Ectodermal cell (in vitro differentiated cells): ENCODE results near the gene TSPAN8.
"Not testable (repeated sequence)": the region's sequence is repeated elsewhere in the genome, so short reads cannot be mapped to it uniquely, and the experiment has no call there.

Source experiments
- H3K27ac ChIP-seq: 2 replicates; pipeline ENCODE4 v1.7.0; 2013; ENCODE audit warnings: mild to moderate bottlenecking, low read depth, low read length; ENCODE audit not compliant: insufficient read depth, poor library complexity, severe bottlenecking
- H3K27me3 ChIP-seq: 2 replicates; pipeline ENCODE4 v1.7.0; 2013; ENCODE audit warnings: mild to moderate bottlenecking, low read length; ENCODE audit not compliant: insufficient read depth, control insufficient read depth, poor library complexity, severe bottlenecking
- H3K36me3 ChIP-seq: one replicate; pipeline ENCODE4 v1.7.0; 2013; ENCODE audit warnings: low read length; ENCODE audit not compliant: control insufficient read depth, insufficient read depth
- H3K4me1 ChIP-seq: one replicate; pipeline ENCODE4 v1.7.0; 2013; ENCODE audit warnings: low read length; ENCODE audit not compliant: control insufficient read depth, insufficient read depth
- H3K4me3 ChIP-seq: 2 replicates; pipeline ENCODE4 v1.7.0; 2013; ENCODE audit warnings: low read depth, low read length, control low read depth; ENCODE audit not compliant: insufficient read depth
- H3K9me3 ChIP-seq: 2 replicates; pipeline ENCODE4 v1.7.0; 2013; ENCODE audit warnings: mild to moderate bottlenecking, low read length, moderate library complexity; ENCODE audit not compliant: control insufficient read depth
- WGBS, 2 experiments: methylation state at CpG; one replicate each; pipeline ENCODE4 v1.1.7; 2013; ENCODE audit warnings: missing lambda C conversion rate in 2 of 2; 5-methylcytosine and 5-hydroxymethylcytosine counted together

The TSPAN8 gene

GRCh38 chr12:71165780-71166179, 8.0 kb upstream of the TSPAN8 start:
- 96 to 98% methylated on average over 5 of the region's 5 CpGs for WGBS, 2 experiments
- H3K27ac ChIP-seq, H3K27me3 ChIP-seq, H3K9me3 ChIP-seq, H3K4me1 ChIP-seq, H3K4me3 ChIP-seq, H3K36me3 ChIP-seq: not testable (repeated sequence)

GRCh38 chr12:71164568-71165197, 6.9 kb upstream of the TSPAN8 start:
- 93 to 96% methylated on average over 5 of the region's 5 CpGs for WGBS, 2 experiments
- Histone ChIP-seq H3K4me3 (no peak overlapping the region), H3K4me1 (no peaks in the 10 kb centered on the region), H3K27me3 (no peaks in the 10 kb centered on the region), H3K9me3 (no peaks in the 10 kb centered on the region), H3K27ac (no peak overlapping the region), H3K36me3 (no peaks in the 10 kb centered on the region)

- 86 to 92% methylated on average over 5 of the region's 5 CpGs for WGBS, 2 experiments
- H3K27ac ChIP-seq, result no peak overlapping the region
- no peaks in the 10 kb centered on the region for H3K9me3 ChIP-seq
- no peaks in the 10 kb centered on the region for H3K4me1 ChIP-seq
- no peak overlapping the region for H3K4me3 ChIP-seq
- H3K36me3 ChIP-seq, result no peaks in the 10 kb centered on the region
- H3K27me3 ChIP-seq, result no peaks in the 10 kb centered on the region
Observed at GRCh38 chr12:71164166-71164565, 6.4 kb upstream of the TSPAN8 start.

GRCh38 chr12:71162832-71163763, 5.3 kb upstream of the TSPAN8 start:
- Histone ChIP-seq H3K27me3 (no peaks in the 10 kb centered on the region), H3K9me3 (no peaks in the 10 kb centered on the region), H3K4me1 (no peaks in the 10 kb centered on the region), H3K4me3 (no peak overlapping the region), H3K36me3 (no peaks in the 10 kb centered on the region), H3K27ac (no peak overlapping the region)
- 89 to 94% methylated on average over 6 to 8 of the region's 8 CpGs for WGBS, 2 experiments

- Histone ChIP-seq H3K9me3 (no peaks in the 10 kb centered on the region), H3K27me3 (no peaks in the 10 kb centered on the region), H3K4me3 (no peak overlapping the region), H3K36me3 (no peaks in the 10 kb centered on the region), H3K4me1 (no peaks in the 10 kb centered on the region), H3K27ac (no peak overlapping the region)
- WGBS, 2 experiments, result 100% methylated on average over 1 of the region's 1 CpG; no CpG with 5 or more reads in 1 of the 2 experiments
Observed at GRCh38 chr12:71161591-71161990, 3.8 kb upstream of the TSPAN8 start.

GRCh38 chr12:71160585-71160984, 2.8 kb upstream of the TSPAN8 start:
- 99% methylated on average over 3 of the region's 4 CpGs for WGBS, 2 experiments
- H3K4me1 ChIP-seq, result no peaks in the 10 kb centered on the region
- H3K27me3 ChIP-seq, result no peaks in the 10 kb centered on the region
- H3K4me3 ChIP-seq, result no peak overlapping the region
- H3K9me3 ChIP-seq, result no peaks in the 10 kb centered on the region
- no peaks in the 10 kb centered on the region for H3K36me3 ChIP-seq
- no peak overlapping the region for H3K27ac ChIP-seq

- H3K36me3 ChIP-seq, result no peaks in the 10 kb centered on the region
- H3K27ac ChIP-seq, result no peak overlapping the region
- H3K4me3 ChIP-seq, result no peak overlapping the region
- no peaks in the 10 kb centered on the region for H3K4me1 ChIP-seq
- H3K27me3 ChIP-seq, result no peaks in the 10 kb centered on the region
- no peaks in the 10 kb centered on the region for H3K9me3 ChIP-seq
Observed at GRCh38 chr12:71159878-71160277, 2.1 kb upstream of the TSPAN8 start.

- Histone ChIP-seq H3K36me3 (no peaks in the 10 kb centered on the region), H3K9me3 (no peaks in the 10 kb centered on the region), H3K4me1 (no peaks in the 10 kb centered on the region), H3K27me3 (no peaks in the 10 kb centered on the region), H3K27ac (no peak overlapping the region), H3K4me3 (no peak overlapping the region)
Observed at GRCh38 chr12:71159264-71159663, 1.5 kb upstream of the TSPAN8 start.

GRCh38 chr12:71158361-71158882, 623 bp upstream of the TSPAN8 start:
- Histone ChIP-seq H3K4me1 (no peaks in the 10 kb centered on the region), H3K36me3 (no peaks in the 10 kb centered on the region), H3K9me3 (no peaks in the 10 kb centered on the region), H3K4me3 (no peak overlapping the region), H3K27me3 (no peaks in the 10 kb centered on the region), H3K27ac (no peak overlapping the region)
- 86 to 96% methylated on average over 4 of the region's 4 CpGs for WGBS, 2 experiments

- no peak overlapping the region for H3K27ac ChIP-seq
- 96% methylated on average over 3 to 4 of the region's 4 CpGs for WGBS, 2 experiments
- H3K36me3 ChIP-seq, result no peaks in the 10 kb centered on the region
- H3K4me3 ChIP-seq, result no peak overlapping the region
- no peaks in the 10 kb centered on the region for H3K4me1 ChIP-seq
- H3K9me3 ChIP-seq, result no peaks in the 10 kb centered on the region
- H3K27me3 ChIP-seq, result no peaks in the 10 kb centered on the region
Observed at GRCh38 chr12:71155225-71155624, 2.6 kb downstream of the TSPAN8 start.
